GM23248 (cell line): ENCODE results near the gene DSN1.

Experiments used
- EZH2 ChIP-seq: fragments of 200-600 bp; sonication (generic); IDR thresholded peaks from 2 replicates; pipeline ENCODE4 v1.6.1; 2018; ENCODE audit warnings: antibody characterized with exemption, mild to moderate bottlenecking; ENCODE audit not compliant: insufficient read depth, poor library complexity, severe bottlenecking
- EZH2phosphoT487 ChIP-seq: fragments of 200-600 bp; sonication (generic); IDR thresholded peaks from 2 replicates; pipeline ENCODE4 v1.6.1; 2018; ENCODE audit warnings: antibody characterized with exemption, moderate library complexity, mild to moderate bottlenecking, low read depth; ENCODE audit not compliant: insufficient read depth

DNA sequence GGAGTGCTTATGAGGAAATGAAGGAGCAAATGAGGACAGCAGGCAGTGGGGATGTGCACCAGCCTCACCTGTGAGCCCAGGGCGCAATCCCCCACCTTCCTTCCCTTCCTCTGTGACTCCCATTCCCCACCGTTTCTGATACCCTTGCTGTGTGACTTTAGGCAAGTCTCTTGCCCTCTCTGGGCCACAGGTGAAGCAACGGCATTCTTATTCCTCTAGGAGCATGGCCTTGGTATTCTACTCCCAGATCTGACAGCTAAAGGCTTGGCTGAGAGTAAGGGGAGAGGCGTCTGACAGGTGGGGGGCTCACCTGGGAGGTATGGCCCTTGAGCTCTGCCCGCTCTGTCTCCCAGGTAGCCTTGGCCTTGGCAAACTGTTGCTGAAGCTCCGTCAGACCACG lies 30.9 kb upstream of the DSN1 start:
- no peak for TF ChIP-seq EZH2
- no peak for TF ChIP-seq EZH2phosphoT487
